ENCODE results near the gene TIMP2.

Gene TIMP2

GRCh38 chr17:78808163-78808562 lies 117.0 kb downstream of the TIMP2 start:
- no peak overlapping the region for H3K4me3 ChIP-seq (ENCODE audit: low read length)
- no peak for DNase-seq (ENCODE audit: low read depth, low spot score)

GRCh38 chr17:78806451-78806850 lies 118.7 kb downstream of the TIMP2 start:
- DNase-seq (ENCODE audit: low read depth, low spot score): no peak

DNA sequence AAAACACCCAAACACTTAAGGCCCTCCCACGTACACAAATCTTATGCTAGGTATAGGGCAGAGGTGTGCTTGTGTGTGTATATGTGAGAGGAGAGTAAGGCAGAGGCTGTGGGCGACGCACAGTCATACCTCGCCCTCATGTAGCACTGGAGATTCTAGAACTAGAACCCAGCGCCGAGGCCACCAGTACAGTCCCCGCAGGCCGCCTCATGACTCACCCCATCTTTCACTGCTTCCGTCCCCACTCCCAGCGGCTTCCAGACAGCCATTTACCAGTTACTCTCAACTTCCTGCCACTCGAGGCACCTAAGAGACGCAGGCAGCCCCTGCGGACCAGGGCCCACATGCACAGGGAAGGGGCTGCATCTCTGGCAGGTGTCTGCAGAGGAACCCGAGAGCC lies 119.9 kb downstream of the TIMP2 start:
- no peak for DNase-seq (ENCODE audit: low read depth, low spot score)
- H3K4me3 ChIP-seq (ENCODE audit: low read length): no peak overlapping the region

More at GRCh38 chr17:78806451-78806850, 118.7 kb downstream of the TIMP2 start:
- H3K4me3 ChIP-seq (ENCODE audit: low read length): no peak overlapping the region

- no peak overlapping the region for H3K4me3 ChIP-seq (ENCODE audit: low read length)
- no peak for DNase-seq (ENCODE audit: low read depth, low spot score)
These were observed 120.4 kb downstream of the TIMP2 start for GRCh38 chr17:78804777-78805176.

- DNase-seq (ENCODE audit: low read depth, low spot score): no peak
- no peak overlapping the region for H3K4me3 ChIP-seq (ENCODE audit: low read length)
These were observed 121.9 kb downstream of the TIMP2 start for GRCh38 chr17:78803186-78803845.
